RWPE2 (cell line): Measurements from ENCODE around the gene HMX2.

Experiments
- ATAC-seq: fragments of 200-7000 bp; cut with Tn5 transposase; 3 replicates; pipeline ENCODE4 v1.9.1; 2021; ENCODE audit warnings: low read depth
- DNase-seq: peaks from one replicate; pipeline ENCODE4 v3.0.0-alpha.2; 2020; ENCODE audit warnings: low spot score
- H3K27ac ChIP-seq: fragments of 450-650 bp; 2 replicates; pipeline ENCODE4 v1.5.1; 2017; ENCODE audit warnings: mild to moderate bottlenecking; ENCODE audit not compliant: poor library complexity, severe bottlenecking
- H3K27me3 ChIP-seq: fragments of 250-450 bp; sonication (Bioruptor Pico); 2 replicates; pipeline ENCODE4 v1.5.1; 2021; ENCODE audit warnings: mild to moderate bottlenecking, moderate library complexity; ENCODE audit not compliant: insufficient read depth, poor library complexity, severe bottlenecking
- H3K36me3 ChIP-seq: fragments of 250-450 bp; sonication (Bioruptor Pico); 2 replicates; pipeline ENCODE4 v1.5.1; 2020; ENCODE audit warnings: low read depth, mild to moderate bottlenecking, moderate library complexity
- H3K4me1 ChIP-seq: fragments of 250-450 bp; sonication (Bioruptor Pico); 2 replicates; pipeline ENCODE4 v1.5.1; 2021; ENCODE audit warnings: mild to moderate bottlenecking, moderate library complexity; ENCODE audit not compliant: insufficient read depth, poor library complexity, severe bottlenecking
- H3K4me3 ChIP-seq: fragments of 250-450 bp; sonication (Bioruptor Pico); 2 replicates; pipeline ENCODE4 v1.5.1; 2021; ENCODE audit warnings: mild to moderate bottlenecking, moderate library complexity; ENCODE audit not compliant: severe bottlenecking
- H3K9me3 ChIP-seq: fragments of 250-450 bp; sonication (Bioruptor Pico); 2 replicates; pipeline ENCODE4 v1.5.1; 2021; ENCODE audit warnings: mild to moderate bottlenecking, moderate library complexity; ENCODE audit not compliant: severe bottlenecking
- TF ChIP-seq, protein P1 (sequence below): fragments of 450-650 bp; IDR thresholded peaks from one replicate; pipeline ENCODE4 v1.5.1; 2017; ENCODE audit warnings: mild to moderate bottlenecking, moderate library complexity; ENCODE audit not compliant: poor library complexity, severe bottlenecking

Gene HMX2

DNA sequence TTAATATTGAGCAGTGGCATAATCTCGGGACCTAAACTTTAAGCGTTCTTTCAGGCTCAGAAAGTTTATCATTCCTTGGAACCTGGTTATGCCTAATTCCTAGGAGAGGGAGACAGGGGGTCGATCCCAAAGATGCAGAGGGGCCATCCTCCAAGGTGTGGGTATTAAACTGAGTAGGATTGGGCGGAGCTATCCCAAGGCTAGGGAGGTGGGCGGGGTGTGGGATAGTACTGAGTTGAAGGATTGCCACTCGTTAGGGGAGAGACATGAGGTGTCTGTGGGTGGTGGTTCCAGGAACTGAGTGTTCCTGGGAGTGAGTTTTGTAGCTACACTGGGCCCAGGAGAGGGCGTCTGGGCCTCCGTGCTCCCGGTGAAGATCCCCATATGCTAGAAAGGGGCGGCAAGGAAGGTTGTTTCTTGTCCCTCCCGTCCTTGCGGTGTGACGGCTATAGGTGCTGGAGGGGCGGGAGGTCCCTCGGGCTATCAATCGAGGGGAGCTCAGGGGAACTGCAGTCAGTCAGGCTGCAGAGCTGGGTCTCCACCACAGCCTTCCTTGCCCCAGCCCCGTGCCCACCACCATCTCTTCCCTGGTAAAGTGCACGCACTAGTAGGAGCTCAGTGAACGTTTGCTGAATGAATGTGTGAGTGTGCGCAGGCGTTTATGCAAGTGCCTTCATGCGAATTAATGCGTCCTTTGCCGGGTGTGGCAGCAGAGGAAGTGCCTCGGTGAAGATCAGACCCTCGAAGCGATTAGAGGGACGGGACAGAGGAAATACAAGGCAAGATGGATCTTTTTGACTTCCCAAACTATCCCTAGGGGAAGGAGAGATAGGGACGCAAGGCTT lies 3.0 kb upstream of the HMX2 start:
- Histone ChIP-seq H3K4me1 (no peaks in the 10 kb centered on the region), H3K4me3 (no peak overlapping the region), H3K9me3 (no peaks in the 10 kb centered on the region), H3K27ac (no peak overlapping the region), H3K36me3 (no peaks in the 10 kb centered on the region), H3K27me3 (peaks cover 100% of the 10 kb centered on the region)
- DNase-seq: no peak
- TF ChIP-seq, protein P1, sequence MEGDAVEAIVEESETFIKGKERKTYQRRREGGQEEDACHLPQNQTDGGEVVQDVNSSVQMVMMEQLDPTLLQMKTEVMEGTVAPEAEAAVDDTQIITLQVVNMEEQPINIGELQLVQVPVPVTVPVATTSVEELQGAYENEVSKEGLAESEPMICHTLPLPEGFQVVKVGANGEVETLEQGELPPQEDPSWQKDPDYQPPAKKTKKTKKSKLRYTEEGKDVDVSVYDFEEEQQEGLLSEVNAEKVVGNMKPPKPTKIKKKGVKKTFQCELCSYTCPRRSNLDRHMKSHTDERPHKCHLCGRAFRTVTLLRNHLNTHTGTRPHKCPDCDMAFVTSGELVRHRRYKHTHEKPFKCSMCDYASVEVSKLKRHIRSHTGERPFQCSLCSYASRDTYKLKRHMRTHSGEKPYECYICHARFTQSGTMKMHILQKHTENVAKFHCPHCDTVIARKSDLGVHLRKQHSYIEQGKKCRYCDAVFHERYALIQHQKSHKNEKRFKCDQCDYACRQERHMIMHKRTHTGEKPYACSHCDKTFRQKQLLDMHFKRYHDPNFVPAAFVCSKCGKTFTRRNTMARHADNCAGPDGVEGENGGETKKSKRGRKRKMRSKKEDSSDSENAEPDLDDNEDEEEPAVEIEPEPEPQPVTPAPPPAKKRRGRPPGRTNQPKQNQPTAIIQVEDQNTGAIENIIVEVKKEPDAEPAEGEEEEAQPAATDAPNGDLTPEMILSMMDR: no peak
- ATAC-seq: peak; percentile 35

DNA sequence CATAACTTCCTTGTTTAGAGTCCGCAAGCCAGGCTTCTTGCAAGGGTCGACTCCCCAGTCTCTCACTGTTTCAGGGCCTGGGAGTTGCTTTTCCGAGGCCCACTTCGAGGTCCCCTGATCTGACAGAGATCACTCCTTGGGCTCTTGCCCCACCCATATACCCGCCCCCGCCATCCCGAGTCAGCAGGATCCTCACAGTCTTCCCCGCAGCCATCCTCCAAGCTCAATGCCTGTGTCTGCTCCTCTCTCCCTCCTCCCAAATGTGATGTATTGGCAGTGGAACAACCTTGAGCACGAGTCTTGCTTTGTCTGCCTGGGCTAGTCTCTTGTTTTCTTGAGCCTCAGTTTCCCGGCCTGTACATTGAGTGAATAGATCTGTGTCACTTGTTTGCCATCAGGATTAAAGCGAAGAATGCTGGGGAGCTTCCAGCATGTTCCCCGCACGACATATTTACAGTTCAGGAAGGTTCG lies 2.4 kb upstream of the HMX2 start:
- Histone ChIP-seq H3K9me3 (no peaks in the 10 kb centered on the region), H3K36me3 (no peaks in the 10 kb centered on the region), H3K4me3 (no peak overlapping the region), H3K27ac (no peak overlapping the region), H3K4me1 (no peaks in the 10 kb centered on the region), H3K27me3 (peaks cover 100% of the 10 kb centered on the region)
- TF ChIP-seq, protein P1: no peak
- no peak for DNase-seq
- no peak for ATAC-seq

DNA sequence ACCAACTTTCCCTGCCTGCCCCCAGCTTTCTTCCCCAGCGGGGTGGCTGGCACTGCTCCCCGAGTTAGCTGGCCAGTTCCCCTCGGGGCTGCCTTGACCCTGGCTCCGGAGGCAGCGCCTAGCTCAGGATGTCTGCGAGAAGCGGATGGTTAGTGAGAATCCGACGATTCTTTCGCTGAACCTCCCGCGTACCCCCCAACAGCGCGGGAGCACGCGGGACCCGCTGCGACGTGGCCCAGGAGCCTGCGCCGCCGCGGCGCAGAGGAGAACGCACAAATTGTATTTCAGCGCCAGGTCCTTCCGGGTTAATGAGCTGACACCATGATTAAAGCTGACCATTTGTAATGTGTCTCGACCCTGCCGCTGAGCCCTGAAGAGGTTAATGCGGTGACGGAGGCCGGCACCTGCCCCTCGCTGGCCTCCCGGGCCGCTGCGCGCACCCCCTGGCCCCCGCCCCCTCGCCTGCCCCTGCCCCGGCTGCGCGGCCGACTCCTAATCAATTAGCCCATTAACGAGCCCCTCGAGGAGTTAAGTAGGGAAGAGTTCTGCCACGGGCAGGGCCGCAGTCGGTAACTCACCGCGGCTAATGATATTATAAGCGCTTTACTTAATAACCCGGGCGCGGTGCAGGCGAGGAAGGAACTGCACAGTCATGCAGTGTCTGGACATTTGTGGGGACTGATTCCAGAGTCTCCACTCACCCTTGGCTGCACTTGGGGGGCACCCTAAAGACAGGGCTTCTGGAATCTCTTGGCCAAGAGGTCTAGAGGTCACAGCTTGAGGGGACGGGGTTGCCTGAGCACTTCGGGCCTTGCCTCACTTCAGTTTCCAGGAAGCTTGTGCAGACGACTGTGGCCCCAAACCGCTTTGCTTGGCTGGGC lies 1.7 kb upstream of the HMX2 start:
- TF ChIP-seq, protein P1: no peak
- H3K27me3 ChIP-seq: peaks cover 100% of the 10 kb centered on the region
- DNase-seq (no peak), ATAC-seq (no peak)
- no peaks in the 10 kb centered on the region for H3K36me3 ChIP-seq
- no peak overlapping the region for H3K4me3 ChIP-seq
- H3K4me1 ChIP-seq: no peaks in the 10 kb centered on the region
- H3K27ac ChIP-seq: no peak overlapping the region
- H3K9me3 ChIP-seq: no peaks in the 10 kb centered on the region

DNA sequence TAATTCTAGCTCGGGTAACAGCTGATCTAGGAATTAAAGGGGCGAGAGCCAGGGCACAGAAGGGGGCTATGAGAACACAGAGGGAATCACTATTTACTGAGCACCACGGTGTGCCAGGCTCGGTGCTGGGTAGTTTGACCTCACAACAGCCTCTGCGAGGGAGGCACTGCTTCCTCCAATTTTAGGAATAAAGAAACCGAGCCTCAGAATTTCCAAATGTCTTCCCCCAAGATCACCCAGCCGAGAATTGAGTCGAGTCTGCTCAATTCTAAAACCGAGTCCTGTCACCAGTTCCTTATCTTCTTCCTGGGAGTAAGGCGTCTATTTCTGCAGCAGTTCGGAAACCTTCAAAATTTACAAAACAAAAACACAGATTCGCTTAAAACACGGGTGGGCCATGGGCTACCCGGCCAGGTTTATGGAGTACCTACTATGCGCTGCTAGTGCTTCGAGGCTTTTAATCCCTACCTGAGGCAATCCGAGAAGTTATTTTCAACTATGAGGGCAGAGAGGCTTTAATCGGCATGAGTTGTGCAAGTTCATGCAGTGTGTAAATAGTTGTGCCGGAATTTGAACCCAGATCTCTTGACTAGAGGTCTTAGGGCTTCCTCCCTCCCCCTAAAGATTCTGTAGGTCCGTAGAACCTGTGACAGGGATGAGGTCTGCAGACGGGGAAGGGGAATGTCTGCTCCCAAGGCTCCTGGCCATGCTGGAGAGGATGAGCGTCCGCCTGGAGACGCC lies 872 bp upstream of the HMX2 start:
- ATAC-seq: no peak
- no peaks in the 10 kb centered on the region for H3K4me1 ChIP-seq
- TF ChIP-seq, protein P1: no peak
- peaks cover 100% of the 10 kb centered on the region for H3K27me3 ChIP-seq
- H3K27ac ChIP-seq: no peak overlapping the region
- no peak for DNase-seq
- H3K9me3 ChIP-seq: no peaks in the 10 kb centered on the region
- H3K36me3 ChIP-seq: no peaks in the 10 kb centered on the region
- H3K4me3 ChIP-seq: no peak overlapping the region
